NOMO-1 (cell line): ENCODE results near the gene GALNT17.

Experiments used
- DNase-seq, 2 experiments: peaks; one replicate each; lab custom pipeline; 2025; ENCODE audit not compliant: unreplicated experiment in 2 of 2; lab: John Stamatoyannopoulos, UW

GALNT17 gene

DNA sequence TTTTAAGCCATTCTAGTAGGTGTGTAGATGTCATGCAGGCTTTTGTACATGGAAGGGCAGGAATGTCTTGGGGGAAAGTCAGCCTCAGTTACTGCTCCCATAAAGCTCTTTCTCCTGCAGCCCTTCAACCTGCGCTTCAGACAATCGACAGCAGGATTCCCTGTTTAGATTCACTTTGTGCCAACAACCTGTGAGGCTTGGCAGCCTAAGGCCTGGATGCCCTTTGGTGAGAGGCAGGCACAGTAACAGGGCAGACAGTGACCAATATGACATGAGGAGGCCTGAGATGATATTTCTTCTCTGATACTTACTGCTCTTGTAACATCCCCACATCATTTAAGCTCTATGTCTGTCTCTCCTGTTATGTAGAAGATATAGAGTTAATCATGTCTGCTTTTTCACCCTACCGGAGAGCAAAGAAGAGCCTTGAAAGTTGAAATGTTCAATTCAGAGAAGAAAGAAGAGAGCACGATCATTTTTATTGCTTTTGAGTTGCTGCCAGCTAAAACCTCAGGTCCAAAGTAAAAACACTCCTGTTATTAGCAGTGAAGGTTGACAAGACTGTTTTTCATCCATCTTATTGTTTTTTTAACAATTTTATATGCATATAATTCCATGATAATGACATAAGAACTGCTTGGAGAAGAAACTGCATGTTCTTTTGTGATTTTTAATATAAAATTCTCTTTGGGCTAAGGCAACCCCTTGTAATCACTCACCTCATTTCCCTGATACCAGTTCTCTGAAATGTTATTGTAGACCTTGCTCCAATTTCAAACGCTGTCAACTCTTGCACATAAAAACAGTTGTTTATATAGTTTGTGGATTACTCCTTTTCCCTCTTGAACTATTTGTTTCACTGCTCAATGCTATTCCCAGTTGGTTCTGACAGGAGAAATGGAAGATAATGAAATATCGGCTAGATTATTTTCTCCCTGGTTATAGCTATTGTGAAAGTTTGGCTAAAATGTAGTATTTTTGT is 140.9 kb downstream of the GALNT17 start:
- no peak for DNase-seq

DNA sequence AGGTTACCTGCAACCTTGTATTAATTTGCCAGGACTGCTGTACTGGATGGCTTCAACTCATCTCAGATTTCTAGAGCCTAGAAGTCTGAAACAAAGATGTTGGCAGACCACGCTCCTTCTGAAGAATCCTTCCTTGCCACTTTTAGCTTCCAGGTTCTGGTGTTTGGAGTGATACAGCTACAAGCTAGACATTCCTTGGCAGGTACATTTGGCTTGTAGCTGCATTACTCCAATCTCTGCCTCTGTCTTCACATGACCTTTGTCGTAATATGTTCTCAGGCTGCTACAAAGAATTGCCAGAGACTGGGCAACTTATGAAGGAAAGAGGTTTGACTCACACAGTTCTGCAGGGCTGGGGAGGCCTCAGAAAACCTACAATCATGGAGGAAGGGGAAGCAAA is 146.3 kb downstream of the GALNT17 start:
- no peak for DNase-seq

DNA sequence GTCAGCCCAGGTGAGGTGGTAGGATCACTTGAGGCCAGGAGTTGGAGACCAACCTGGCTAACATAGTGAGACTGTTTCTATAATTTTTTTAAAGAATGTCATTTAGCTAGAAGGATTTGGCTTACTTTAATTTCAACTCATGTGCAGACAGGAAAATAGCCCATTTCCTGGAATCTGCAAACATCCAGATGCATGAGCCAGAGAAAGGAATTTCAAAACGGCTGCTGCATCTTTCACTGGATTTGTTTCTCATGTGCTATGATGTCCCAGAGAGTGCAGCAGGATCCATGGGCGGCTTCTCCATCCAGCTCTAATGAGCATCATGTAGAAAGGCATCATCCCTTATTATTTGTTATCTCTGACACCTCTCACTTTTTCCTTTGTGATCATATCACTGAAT is 149.3 kb downstream of the GALNT17 start:
- no peak for DNase-seq

DNA sequence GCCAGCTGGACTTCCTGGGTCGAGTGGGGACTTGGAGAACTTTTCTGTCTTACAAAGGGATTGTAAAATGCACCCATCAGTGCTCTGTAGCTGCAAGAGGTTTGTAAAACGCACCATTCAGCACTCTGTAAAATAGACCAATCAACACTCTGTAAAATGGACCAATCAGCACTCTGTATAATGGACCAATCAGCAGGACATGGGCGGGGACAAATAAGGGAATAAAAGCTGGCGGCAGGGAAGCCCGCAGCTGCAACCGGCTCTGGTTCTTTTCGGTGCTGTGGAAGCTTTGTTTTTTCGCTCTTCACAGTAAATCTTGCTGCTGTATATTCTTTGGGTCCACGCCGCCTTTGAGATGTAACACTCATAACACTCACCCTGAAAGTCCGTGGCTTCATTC is 151.9 kb downstream of the GALNT17 start:
- DNase-seq, result no peak

DNA sequence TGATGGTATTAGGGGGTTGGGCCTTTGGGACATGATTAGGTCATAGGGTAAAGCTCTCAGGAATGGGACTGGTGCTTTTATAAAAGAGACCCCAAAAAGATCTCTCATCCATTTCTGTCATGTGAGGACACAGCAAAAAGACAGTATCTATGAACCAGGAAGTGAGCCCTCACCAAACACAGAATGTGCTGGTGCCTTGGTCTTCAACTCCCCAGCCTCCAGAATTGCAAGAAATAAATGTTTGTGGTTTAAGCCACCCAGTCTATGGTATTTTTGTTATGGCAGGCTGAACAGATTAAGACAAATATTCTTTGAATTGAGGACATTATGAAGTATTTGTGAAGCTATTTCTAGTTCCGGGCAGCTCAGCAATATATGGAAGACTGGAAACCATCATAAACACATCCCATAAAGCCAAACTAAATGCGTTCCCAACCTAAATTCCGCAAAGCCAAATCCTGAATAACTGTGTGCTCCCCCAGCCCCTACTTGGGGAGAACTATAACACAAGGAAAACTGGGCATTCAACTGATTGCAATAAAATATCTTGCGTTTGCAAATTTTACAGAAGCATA is 153.7 kb downstream of the GALNT17 start:
- DNase-seq, result no peak

DNA sequence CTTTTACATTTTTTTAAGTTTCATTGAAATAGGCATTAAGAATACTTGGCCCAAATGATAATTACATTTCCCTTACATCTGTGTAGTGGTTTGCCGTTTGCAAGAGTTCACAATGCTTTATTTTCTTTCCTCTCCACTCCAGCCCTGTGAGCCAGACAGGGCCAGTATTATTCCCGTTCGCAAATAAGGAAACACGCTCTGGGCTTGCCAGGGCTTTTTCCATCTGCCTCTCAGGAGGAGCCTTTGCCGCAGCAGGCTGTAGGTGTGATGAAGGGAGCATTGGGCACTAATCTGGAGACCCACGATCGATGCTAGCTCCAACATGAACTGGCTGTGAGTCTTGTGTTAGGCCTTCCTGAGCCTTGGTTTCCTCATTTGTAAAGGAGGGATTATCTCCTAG is 154.4 kb downstream of the GALNT17 start:
- no peak for DNase-seq

DNA sequence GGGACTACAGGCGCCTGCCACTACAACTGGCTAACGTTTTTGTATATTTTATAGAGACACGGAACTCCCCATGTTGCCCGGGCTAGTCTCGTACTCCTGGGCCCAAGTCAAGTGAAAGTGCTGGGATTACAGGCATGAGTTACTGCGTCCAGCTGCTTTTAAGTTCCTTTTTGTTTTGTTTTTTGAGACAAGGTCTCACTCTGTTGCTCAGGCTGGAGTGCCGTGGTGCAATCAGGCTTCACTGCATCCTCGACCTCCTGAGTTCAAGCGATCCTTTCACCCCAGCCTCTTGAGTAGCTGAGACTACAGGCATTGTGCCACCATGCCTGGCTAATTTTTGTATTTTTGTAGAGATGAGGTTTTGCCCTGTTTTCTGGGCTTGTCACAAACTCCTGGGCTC is 155.0 kb downstream of the GALNT17 start:
- no peak for DNase-seq

DNA sequence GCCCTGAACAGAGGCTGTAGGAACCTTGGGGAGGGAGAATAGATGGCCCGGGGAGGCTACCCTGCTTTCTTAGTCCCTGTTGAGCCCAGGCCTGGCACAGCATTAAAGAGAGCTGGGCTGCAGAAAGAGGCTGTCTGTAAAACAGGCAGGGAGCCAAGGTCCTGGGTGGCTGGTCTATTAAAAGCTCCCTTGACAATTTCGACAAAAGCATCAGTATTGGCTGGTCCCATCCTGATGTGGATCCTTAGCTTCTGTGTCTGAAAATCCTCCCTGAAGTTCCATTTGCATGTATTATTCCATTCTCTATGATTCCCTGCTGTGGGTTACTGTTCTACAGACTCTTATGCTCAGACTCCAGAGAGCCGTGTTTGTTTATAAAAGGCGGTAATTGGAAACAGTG is 158.5 kb downstream of the GALNT17 start:
- no peak for DNase-seq

DNA sequence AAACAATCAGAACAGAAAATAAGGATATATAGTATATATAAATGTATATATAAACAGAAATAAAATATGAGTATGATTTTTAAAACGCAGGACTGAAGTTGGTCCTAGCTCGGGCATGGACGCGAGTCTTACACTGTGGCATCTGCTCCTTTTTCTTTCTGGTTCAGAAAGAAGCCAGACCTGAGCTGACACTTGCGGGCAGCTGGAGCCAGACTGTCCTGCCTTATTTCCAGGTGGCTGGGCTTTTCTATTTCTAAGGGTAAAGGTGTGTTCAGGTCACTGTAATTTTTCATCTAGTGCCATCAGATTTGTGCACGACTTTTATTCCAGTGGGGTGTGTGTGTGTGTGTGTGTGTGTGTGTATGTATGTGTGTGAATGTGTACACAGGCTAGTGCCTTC is 166.4 kb downstream of the GALNT17 start:
- no peak for DNase-seq

DNA sequence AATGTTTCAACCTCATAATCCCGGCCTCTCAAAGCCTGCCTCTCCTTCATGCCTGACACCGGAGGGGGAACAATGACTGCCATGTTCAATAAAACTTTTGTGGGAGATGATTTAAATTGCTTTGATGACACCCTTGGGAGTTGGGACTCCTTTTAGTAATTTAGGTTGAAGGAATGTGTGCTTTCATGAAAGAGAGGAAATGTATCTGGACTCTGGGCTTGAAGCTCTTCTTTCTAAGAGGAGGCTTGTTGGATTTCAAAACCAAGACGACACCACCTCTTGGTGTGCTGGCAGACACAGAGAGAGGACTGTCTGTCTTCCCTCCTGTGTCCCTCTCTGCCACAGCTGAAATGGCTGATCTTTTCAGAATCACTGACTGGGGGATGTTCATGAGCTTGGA is 168.1 kb downstream of the GALNT17 start:
- DNase-seq, result no peak

DNA sequence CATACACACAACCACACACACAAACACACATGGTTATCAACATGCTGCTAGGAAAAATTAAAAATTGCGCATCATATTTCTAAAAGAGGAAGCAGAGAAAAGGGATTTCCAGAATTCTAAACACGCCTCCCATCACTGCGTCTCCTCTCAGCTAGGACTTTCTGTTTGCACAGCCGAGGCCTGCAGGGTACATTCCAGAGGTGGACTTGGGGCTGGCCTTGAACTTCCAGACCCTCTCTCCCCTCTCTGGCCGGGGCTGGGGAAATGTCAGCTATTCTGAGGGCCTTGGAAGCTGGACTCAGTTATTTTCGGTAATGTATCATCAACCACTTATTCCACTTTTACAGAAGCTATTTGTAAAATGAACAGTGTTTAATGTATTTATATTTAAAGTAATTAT is 168.7 kb downstream of the GALNT17 start:
- no peak for DNase-seq

DNA sequence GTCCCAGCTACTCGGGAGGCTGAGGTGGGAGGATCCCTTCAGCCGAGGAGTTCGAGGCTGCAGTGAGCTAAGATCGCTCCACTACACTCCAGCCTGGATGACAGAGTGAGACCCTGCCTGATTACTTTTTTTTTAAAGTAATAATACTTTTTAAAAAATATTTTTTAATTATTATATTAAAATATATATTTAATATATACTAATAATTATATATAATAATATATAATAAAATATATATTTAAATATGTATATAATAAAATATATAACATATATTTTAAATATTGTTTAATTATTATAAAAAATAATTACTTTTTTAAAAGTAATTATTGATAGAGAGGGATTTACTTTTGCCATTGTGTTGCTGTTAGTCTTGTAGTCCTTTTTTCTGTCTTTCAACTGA is 169.2 kb downstream of the GALNT17 start:
- no peak for DNase-seq

DNA sequence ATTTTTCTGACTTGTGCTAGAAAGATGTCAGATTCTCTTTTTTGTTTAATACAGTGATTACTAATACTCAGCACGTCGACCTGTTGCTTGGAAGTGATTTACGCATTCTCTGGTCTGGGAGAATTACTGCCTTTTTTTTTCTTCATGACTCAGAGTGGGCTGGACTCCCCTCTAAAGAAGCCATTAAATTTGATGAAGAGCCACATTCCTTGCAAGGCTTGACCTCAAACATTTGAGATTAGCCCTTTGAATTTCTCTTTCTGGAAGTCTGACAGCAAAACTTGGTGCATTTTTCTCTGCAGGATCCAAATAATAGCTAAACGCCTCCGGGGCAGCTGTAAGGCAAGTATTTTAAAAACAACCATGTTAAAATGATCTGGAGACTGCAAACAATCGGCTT is 171.6 kb downstream of the GALNT17 start:
- no peak for DNase-seq

DNA sequence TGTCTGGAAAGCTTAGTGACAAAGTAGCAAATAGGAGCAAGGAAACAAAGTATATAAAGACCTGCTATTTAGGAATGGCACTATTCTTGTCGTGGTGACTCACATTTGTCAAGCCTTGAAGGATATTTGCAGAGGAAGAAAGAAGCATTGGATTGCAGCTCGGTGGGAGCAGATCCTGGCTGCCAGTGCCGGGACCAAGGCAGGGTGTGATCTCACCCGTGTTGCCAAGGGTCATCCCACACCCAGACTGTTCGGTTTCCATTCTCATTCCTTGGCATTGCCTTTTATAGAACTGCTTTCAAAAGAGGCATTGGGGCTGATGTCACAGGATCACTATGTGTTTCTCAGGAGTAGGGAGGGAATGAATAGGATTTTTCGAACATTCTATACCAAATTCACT is 176.2 kb downstream of the GALNT17 start:
- DNase-seq, result no peak

DNA sequence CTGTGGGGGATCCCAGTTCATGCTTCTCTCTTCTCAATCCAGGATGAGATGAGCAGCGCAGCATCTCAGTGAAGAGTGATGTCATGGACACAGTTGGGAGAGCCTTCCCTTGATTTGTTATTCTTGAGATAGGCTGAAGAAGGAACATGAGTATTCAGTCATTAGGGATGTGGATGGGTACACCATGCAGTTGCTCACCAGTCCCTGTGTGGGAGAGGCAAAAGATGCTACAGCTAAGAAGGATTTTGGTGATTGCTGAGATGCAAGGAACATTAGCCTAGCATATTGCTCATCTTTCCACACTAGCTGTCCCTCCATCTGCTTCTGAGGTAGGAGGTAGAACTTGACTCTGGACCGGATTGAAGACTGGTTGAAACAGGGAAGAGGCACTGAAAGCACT is 179.6 kb downstream of the GALNT17 start:
- DNase-seq, result no peak

DNA sequence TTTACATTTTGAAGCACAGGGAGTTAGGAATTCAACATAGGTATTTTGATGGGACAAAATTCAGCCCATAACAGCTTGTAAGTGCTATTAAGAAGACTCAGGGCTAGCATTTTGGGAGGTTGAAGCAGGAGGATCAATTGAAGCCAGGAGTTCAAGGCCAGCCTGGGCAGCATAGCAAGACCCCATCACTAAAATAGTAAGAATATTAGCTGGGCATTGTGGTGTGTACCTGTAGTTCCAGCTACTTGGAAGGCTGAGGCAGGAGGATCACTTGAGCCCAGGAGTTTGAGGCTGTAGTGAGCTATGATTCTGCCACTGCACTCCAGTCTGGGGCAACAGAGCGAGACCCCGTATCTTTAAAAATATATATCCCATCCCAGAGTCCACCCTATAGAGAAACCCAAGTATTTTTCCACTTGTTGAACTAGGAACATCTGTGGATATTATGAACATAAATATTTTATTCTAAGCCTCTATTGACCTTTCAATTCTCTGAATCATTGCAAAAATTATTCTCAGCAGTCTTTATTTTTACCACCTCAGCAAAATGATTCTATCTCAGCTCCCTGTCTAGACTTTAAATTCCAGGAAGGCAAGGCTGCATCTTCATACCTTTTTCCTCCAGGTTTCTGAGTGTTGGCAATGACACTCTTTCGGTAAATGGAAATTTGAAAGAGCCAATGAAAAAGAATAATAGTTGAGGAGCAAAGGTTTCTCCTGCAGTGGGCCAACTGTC is 181.0 kb downstream of the GALNT17 start:
- no peak for DNase-seq

DNA sequence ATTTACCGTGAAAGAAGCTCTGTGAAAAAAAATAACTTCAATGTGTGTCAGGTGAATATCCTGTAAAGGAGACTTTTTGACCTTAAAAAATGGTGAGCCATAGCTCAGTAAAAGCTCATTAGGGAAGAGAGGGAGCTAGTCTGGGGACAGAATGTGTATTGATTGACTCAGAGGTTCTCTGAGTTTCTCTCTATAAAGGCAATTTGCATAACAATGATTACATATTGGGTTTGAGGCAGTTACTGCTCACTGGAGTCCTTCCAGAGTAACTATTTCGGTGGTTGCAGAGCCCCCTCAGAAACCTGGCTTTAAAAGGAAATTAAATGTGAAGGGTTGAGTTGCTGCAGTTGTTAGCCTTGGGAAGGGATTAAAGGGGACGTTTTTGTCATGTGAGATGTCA is 181.6 kb downstream of the GALNT17 start:
- DNase-seq, result no peak

DNA sequence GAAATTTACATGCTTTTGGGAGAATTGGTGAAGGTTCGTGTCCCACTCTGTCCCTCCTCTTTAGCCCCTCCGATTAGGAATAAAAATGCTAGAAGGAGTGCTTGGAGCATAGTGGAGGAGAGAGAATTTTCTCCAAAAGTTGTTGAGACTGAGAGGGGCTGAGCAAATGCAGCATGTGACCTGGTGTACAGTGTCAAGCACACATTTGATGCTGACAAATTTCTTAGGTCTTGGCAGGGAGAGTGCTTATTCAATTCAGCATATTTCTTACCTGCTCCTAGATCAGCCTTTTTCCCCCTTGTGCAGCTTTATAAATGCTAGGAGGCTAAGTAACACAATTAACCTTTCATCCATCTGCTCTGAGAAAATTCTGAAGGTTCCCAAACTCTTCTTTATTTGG is 189.0 kb downstream of the GALNT17 start:
- DNase-seq, result no peak

DNA sequence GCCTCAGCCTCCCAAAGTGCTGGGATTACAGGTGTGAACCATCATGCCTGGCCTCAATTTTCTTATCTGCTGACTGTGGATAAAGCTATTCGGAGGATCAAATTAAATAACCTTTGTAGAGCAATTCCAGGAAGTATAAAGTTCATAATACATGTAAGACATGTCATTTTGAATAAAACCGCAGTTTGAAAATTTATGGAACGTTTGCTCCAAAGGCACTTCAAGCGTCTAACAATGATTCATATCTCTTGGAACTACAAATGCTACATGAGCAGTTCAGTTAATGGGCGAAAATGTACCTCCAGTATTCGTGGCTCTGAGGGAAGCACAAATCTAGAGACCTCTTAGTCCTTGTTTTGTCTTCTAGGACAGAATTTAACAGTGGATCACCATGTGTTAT is 190.3 kb downstream of the GALNT17 start:
- no peak for DNase-seq

DNA sequence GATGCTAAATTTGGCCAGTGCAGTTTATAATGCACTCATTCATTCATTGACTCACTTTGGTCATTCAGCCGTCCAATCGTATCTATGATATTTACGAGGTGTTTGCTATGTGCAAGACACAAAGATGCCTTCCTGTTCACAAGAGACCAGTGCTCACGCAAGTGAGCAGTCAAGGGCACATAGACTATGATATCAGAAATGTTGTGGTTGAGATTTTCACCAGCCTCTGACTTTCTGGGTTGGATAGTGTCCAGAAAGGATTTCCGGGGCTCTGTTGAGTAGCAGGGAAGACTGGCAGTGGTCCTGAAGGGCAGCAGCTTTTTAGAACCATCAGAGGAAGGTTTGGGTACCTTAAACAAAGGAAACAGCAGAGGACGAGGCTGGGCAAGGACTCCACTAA is 191.8 kb downstream of the GALNT17 start:
- DNase-seq, result no peak

DNA sequence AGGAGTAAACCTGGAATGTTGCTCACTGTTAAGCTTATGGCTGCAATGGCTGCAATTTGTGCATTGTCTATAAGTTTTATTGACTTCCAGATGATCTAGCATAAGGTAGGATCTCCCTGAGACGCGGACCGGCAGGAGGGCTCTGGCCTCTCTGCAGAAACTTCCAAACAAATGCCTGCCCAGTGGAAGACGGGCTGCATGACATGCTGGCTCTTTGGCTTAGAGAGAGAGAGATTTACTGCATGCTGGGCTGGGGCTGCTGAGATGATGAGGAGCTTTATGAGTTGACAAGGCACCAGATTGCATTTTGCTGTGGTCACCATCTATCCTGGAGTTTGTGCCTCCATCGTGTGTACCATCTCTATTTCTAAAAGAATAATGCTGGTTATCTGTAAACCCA is 193.2 kb downstream of the GALNT17 start:
- no peak for DNase-seq

DNA sequence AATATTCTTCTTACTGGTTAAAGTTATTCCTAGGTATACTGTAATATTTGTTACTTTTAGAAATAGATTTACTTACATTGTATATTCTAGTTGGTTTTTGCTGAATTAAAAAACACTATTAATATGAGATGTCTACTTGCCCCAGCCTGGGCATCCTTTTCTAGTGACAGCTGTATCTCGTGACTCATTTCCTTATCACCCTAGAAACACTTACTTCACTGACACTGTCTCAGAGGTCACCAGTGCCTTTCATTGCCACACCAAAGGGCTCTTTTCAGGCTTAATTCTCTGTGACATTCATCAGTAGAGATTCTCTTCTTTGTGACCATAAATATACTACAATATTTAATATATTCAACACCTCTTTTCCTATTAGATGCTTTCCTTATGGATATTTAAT is 194.7 kb downstream of the GALNT17 start:
- DNase-seq, result peak in 1 of 2 experiments; percentile 14
